Skeletal muscle satellite cell (primary cell): ENCODE results near the gene UNKL.

Source experiments
- H3K27me3 ChIP-seq: 2 replicates; pipeline ENCODE4 v1.7.0; 2013; ENCODE audit warnings: low read length; ENCODE audit not compliant: control insufficient read depth, insufficient read depth
- H3K36me3 ChIP-seq: 2 replicates; pipeline ENCODE4 v1.7.0; 2013; ENCODE audit warnings: mild to moderate bottlenecking, control low read depth, low read length; ENCODE audit not compliant: insufficient read depth
- H3K4me1 ChIP-seq: 2 replicates; pipeline ENCODE4 v1.7.0; 2013; ENCODE audit warnings: low read length; ENCODE audit not compliant: control insufficient read depth, insufficient read depth
- H3K4me2 ChIP-seq: 2 replicates; pipeline ENCODE4 v1.7.0; 2013; ENCODE audit warnings: mild to moderate bottlenecking, low read length
- H3K4me3 ChIP-seq: 2 replicates; pipeline ENCODE4 v1.7.0; 2013; ENCODE audit warnings: low read length
- H3K9ac ChIP-seq: 2 replicates; pipeline ENCODE4 v1.7.0; 2013; ENCODE audit warnings: mild to moderate bottlenecking, low read depth, low read length, moderate library complexity
- H3K9me3 ChIP-seq: replicated peaks from 2 replicates; pipeline ENCODE4 v1.7.0; 2013; ENCODE audit warnings: mild to moderate bottlenecking, control low read depth, low read length

UNKL gene

DNA sequence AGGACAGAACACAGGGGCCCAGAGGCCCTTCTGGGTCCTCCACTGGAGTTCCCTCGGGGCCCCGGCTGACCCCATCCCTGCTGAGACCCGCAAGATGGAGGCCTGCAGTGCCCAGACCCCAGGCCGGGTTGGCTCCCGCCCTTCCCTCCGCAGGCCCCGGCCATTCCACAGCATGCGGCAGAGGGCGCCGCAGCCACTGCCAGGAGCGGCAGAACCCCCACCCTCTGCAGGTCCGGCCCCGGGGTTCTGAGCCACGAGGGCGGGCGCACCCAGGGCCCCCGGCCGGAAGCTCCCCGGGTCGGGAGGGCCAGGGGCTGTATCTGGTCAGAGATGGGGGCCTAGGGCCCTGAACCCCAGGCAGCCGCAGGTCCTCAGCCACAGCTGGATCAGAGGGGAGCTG is 14.0 kb upstream of the UNKL start:
- H3K9ac ChIP-seq = no peak overlapping the region
- H3K4me3 ChIP-seq = no peak overlapping the region

DNA sequence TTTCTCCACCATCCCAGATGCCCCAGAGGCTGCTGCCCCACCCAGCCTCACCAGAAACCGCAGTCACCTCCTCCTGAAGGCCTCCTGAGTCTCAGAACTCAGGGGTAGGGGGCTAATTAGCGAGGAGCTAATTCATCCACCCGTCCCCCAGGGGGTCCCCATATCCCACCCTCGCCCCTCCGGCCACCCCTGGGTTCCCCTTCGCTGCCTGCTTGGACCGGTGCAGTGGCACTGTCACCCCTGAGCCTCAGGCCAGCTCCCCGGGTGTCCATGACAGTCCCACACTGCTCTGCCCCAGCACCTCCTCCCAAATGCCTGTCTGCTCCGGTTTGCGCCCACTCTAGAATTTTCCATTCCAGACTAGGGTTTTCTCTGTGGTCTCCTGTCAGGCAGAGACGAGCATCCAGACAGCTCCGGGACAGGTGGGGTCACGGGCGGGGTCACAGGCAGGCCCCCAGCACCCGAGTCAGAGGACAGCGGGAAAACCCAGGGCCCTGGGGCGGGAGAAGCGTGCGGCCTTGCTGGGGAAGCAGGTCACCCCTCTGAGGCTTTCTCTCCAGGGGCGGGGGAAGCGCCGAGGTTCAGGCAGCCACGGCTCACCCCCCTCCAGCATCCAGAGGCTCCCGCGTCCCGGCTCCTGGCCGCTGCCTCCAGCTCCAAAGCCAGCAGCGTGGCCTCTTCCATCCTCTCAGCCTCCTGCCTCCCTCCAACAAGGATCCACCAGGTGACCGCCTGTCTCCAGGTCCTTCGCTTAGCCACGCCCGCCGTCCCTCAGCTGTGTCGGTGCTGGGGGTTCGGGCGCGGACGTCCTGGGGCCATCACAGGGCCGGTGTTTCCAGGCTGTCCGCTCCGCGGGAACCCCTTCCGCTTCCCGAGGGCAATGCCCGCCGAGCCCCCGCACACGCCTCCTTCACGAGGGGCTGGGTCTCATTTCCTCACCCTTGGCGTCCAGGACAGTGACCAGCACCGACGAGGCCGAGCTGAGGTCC is 13.3 kb upstream of the UNKL start:
- Histone ChIP-seq H3K9ac (no peak overlapping the region), H3K4me1 (no peaks in the 10 kb centered on the region), H3K36me3 (no peaks in the 10 kb centered on the region), H3K4me3 (no peak overlapping the region), H3K27me3 (peaks cover 12% of the 10 kb centered on the region), H3K9me3 (no peaks in the 10 kb centered on the region), H3K4me2 (no peak overlapping the region)

More for the DNA sequence above, 14.0 kb upstream of the UNKL start:
- H3K27me3 ChIP-seq = peaks cover 12% of the 10 kb centered on the region
- H3K36me3 ChIP-seq = no peaks in the 10 kb centered on the region
- H3K4me2 ChIP-seq = no peak overlapping the region
- H3K4me1 ChIP-seq = no peaks in the 10 kb centered on the region
- no peaks in the 10 kb centered on the region for H3K9me3 ChIP-seq

DNA sequence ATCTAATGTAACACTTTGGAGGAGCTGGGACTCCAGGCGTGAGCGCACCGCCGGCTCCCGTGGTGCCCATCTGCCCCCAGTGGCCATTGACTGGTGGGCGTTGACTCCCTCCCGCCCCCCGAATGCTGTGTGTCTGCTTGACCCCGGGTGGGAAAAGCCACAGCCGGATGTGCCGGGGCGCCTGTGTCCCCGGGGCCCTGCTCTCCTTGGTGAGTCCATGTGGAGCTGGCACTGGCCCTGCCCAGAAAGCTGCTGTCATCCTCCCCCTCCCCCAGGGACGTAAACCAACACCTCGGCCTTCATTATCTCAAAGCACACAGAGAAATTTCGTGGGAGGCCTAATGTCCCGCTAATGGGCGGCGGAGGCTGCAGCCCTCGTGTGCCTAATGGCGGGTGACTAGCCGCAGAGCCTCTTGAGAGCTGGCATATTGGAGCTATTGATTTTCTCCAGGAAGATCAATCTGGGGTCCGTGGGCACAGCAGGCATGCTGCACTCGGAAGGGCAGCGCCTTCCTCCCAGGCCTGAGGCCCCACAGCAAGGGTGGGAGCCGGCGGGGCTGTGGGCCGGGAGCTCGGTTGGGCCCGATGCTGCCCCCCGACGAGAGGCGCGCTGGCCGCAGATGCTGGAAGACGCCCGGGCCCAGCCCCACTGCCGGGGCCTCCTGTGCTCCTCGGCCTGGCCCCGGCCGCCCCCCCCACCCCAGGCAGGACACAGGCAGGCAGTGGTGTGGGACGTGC is 12.4 kb upstream of the UNKL start:
- no peak overlapping the region for H3K9ac ChIP-seq
- H3K27me3 ChIP-seq = peaks cover 12% of the 10 kb centered on the region
- H3K4me2 ChIP-seq = no peak overlapping the region
- H3K9me3 ChIP-seq = no peaks in the 10 kb centered on the region
- no peak overlapping the region for H3K4me3 ChIP-seq
- H3K4me1 ChIP-seq = no peaks in the 10 kb centered on the region
- no peaks in the 10 kb centered on the region for H3K36me3 ChIP-seq

DNA sequence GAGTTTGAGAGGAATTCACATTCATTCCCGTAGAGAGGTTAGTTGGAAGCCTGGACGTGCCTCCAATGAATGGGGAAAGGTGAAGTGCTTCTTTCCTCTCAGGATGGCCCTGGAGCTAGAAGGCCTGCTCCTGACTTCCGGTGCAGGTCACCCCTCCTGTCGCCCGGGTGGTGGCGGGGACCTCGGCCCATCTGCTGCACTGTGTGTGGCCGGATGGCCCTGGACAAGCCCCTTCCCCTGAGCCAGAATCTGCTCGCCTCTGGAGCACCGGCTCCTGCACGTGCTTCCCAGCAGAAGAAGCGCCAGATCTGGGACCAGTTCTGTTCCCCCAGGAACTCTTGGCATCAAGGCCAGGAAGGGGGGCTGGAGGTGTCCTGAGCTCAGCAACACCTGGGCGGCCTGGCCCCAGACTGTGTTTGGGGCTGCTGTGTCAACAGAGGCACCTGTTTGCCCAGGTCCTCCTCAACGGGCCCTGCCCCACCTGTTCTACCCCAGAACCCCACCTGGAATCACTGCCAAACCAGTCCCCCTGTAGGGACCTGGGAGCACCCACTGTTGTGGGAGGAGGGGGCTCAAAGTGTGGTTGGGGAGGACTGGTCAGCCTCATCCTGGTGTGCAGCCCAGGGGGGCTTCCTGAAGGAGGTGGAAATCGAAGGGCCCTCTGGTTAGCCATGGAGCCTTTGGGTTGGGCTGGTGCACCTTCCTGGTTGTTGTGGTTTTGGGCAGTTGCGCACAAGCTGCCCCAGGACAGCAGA is 11.3 kb upstream of the UNKL start:
- no peak overlapping the region for H3K4me3 ChIP-seq
- H3K9ac ChIP-seq = no peak overlapping the region
- H3K4me2 ChIP-seq = no peak overlapping the region

DNA sequence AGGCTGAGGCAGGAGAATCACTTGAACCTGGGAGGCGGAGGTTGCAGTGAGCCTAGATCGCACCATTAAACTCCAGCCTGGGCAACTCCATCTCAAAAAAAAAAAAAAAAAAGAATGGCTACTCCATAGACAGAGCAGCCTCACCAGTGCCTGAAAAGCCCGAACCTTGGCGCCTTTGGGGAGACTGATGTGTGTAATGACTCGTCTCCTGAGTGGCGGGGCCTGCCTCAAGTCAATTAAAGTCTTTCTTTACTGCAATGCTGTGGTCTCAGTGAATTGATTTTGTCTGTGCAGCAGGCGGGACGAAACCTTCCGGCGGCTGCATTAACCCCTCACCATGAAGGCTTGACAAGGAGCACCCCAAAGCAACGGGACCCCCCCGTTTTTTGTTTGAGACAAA is 9.5 kb upstream of the UNKL start:
- Histone ChIP-seq H3K9ac (no peak overlapping the region), H3K36me3 (no peaks in the 10 kb centered on the region), H3K4me3 (no peak overlapping the region), H3K27me3 (no peaks in the 10 kb centered on the region), H3K4me2 (no peak overlapping the region), H3K9me3 (no peaks in the 10 kb centered on the region), H3K4me1 (no peaks in the 10 kb centered on the region)

More for the DNA sequence above, 11.3 kb upstream of the UNKL start:
- no peaks in the 10 kb centered on the region for H3K9me3 ChIP-seq
- peaks cover 8% of the 10 kb centered on the region for H3K27me3 ChIP-seq
- H3K4me1 ChIP-seq = no peaks in the 10 kb centered on the region
- no peaks in the 10 kb centered on the region for H3K36me3 ChIP-seq

DNA sequence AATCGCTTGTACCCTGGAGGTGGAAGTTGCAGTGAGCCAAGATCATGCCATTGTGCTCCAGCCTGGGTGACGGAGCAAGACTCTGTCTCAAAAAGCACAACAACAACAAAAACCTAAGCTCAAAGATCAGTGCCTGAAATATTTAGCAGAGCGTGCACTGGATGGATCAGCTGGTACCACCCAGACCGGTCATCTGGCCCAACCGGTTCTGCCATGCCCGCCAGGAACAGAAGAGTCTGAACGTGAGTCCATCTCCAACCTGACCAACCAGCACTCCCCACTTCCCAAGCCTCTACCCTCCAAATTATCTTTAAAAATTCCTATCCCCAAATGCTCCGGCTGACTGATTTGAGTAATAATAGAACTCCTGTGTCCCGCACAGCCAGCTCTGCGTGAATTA is 7.6 kb upstream of the UNKL start:
- Histone ChIP-seq H3K4me1 (no peaks in the 10 kb centered on the region), H3K27me3 (no peaks in the 10 kb centered on the region), H3K36me3 (no peaks in the 10 kb centered on the region), H3K4me2 (no peak overlapping the region), H3K4me3 (no peak overlapping the region), H3K9ac (no peak overlapping the region), H3K9me3 (no peaks in the 10 kb centered on the region)

DNA sequence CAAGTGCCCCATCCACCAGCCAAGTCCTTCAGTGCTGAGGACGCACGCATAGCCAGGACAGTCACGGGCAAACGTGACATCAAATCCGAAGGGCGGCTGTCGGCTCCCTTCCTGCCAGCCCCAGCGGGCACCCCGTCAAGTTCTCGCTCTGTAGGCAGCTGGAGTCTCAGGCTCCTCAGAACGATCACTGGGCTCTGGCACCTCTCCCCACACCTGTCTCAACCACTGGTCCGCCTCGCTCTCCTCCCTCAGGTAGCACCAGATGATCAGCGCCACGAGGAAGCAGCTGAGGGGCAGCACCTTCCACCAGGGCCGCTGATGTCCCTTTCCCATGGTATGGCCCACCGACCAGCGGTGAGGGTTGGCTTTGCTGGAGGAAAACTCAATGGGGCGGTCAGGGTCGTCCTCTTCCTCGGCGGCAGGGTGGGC is 5.6 kb upstream of the UNKL start:
- Histone ChIP-seq H3K9ac (peak overlapping the region; percentile 91), H3K4me2 (peak overlapping the region; percentile 85), H3K36me3 (no peaks in the 10 kb centered on the region), H3K9me3 (no peaks in the 10 kb centered on the region), H3K4me3 (peak overlapping the region; percentile 84), H3K4me1 (no peaks in the 10 kb centered on the region), H3K27me3 (no peaks in the 10 kb centered on the region)

DNA sequence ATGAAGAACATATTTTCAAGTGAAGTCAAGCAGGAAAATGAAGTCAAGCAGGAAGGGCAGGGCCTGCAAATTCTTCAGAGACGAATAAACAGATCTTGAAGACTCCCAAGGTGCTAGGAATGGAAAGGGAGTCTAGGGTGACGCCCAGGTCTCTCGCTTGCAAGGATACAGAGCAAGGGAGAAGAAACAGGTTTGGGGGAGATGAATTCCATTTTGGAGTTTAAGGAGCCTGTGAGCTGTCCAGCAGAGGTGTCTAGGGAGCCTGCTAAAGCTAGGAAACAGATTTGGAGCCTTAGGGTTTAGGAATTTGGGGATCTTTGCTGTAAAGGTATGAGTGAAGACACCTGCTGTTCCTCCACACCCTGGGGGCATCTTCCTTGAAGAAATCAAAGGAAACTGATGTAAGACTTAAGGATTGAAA is 2.0 kb upstream of the UNKL start:
- Histone ChIP-seq H3K4me2 (no peak overlapping the region), H3K9me3 (no peaks in the 10 kb centered on the region), H3K36me3 (no peaks in the 10 kb centered on the region), H3K27me3 (no peaks in the 10 kb centered on the region), H3K4me1 (no peaks in the 10 kb centered on the region), H3K9ac (no peak overlapping the region), H3K4me3 (no peak overlapping the region)

DNA sequence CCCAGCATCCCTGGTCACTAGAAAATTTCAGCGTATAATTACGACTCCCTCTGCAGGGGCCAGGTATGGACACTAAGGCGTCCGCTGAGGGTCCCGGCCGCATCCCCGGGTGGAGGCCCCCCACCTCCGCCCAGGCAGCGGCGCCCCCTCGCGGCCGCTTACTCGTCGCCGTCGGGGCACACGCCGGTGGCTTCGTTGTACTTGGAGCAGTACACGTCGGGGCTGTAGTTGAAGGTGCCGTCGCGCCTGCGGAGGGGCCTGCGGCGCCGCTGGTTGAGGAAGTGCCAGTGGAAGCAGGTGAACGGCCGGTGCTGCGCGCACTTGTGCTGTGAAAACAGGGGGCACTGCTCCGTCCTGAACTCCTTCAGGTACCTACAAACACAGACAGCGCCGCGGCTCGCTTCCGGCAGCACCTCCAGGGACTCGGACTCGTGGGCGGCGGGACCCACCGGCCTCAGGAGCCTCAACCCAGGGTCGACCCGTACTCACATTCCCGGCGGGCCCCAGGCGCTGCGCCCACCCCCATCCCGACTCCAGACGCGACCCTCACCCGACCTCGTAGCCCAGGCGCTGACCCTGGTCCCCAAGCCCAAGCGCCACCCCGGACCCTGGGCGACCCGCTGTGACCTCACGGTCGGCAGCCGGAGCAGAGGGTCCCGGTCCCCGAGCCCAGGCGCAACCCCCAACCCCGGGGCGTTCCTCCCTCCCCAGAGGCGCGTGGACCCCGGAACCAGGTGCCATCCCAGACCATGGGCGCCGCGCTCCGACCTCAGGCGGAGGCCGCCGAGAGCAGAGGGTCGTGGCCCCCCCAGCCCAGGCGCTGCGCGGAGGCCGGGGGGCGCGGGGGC is 596 bp downstream of the UNKL start:
- Histone ChIP-seq H3K4me3 (peak overlapping the region; percentile 88), H3K4me2 (peak overlapping the region; percentile 94), H3K9ac (peak overlapping the region; percentile 87), H3K9me3 (no peaks in the 10 kb centered on the region), H3K4me1 (no peaks in the 10 kb centered on the region), H3K27me3 (no peaks in the 10 kb centered on the region), H3K36me3 (no peaks in the 10 kb centered on the region)

DNA sequence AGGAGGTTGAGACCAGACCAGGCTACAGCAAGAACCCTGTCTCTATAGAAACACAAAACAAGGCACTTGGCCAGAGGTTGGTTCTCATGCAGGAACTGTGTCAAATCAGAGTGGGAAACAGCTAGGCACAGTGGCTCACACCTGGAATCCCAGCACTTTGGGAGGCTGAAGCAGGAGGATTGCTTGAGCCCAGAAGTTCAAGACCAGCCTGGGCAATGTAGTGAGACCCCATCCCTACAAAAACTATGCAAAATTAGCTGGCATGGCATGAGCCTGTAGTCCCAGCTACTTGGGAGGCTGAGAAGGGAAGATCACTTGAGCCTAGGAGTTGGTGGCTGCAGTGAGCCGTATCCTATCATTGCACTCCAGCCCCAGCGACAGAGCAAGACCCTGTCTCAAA is 1.7 kb downstream of the UNKL start:
- H3K9ac ChIP-seq = no peak overlapping the region
- H3K36me3 ChIP-seq = no peaks in the 10 kb centered on the region
- H3K4me3 ChIP-seq = no peak overlapping the region
- H3K4me1 ChIP-seq = peaks cover under 1% of the 10 kb centered on the region
- no peaks in the 10 kb centered on the region for H3K27me3 ChIP-seq
- no peaks in the 10 kb centered on the region for H3K9me3 ChIP-seq
- H3K4me2 ChIP-seq = no peak overlapping the region
